SW480 (cell line): Measurements from ENCODE around the gene SAMD4A.

Experiments used
- DNase-seq: peaks from one replicate; pipeline ENCODE4 v3.0.0-alpha.2; 2016; ENCODE audit warnings: low spot score

SAMD4A gene

GRCh38 chr14:54834727-54835126 is 267.8 kb downstream of the SAMD4A start:
- no peak for DNase-seq

- no peak for DNase-seq
Measured at GRCh38 chr14:54836231-54836630, 269.3 kb downstream of the SAMD4A start.

GRCh38 chr14:54837508-54838149 is 270.7 kb downstream of the SAMD4A start:
- DNase-seq = no peak

- DNase-seq = no peak
Measured at GRCh38 chr14:54838931-54839512, 272.1 kb downstream of the SAMD4A start.

- DNase-seq = no peak
Measured at GRCh38 chr14:54839701-54840119, 272.8 kb downstream of the SAMD4A start.

GRCh38 chr14:54840336-54840735 is 273.4 kb downstream of the SAMD4A start:
- no peak for DNase-seq

GRCh38 chr14:54840798-54841197 is 273.9 kb downstream of the SAMD4A start:
- DNase-seq = no peak
